GM20431 (cell line): ENCODE data around the gene HEG1.

Experiments
- in situ Hi-C: fragments of 300-500 bp; cut with MseI, MboI; formaldehyde crosslinking; loops from one replicate; pipeline ENCODE4 v1.15.0; 2020; ENCODE audit warnings: low sequenced_read_pairs; ENCODE audit not compliant: unreplicated experiment

The HEG1 gene

DNA sequence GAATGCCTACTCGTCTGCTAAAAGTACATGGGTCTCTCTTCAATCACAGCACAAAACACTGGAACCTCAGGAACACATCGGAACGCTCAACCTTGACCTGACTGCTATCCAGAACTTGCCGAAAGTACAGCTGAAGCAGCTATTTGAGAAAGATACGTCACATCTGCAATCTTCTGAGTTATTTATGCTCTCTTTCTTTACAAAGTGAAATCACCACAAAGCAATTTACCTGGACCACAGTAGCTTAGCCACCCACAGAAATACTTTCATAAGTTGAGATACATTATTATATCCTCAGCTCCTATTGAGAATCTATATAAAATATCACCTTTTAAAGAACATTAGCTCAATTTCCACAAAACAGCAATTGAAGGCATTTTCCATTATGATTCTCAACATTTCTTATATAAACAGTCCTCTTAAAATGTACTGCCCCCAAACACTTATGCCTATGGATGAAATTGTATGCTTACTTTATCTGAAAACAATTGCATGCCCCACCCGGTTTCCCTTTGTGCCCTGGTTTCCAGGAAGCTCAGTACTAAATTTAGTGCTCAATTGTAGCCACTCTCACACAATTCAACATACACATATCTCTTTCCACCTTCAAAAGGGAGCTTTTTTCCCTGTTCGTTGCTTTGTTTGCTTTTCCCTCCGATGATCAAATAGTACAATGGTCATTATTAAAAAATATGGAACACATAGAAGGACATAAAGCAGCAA lies 31.8 kb downstream of the HEG1 start:
- in situ Hi-C loops: no loop called here

DNA sequence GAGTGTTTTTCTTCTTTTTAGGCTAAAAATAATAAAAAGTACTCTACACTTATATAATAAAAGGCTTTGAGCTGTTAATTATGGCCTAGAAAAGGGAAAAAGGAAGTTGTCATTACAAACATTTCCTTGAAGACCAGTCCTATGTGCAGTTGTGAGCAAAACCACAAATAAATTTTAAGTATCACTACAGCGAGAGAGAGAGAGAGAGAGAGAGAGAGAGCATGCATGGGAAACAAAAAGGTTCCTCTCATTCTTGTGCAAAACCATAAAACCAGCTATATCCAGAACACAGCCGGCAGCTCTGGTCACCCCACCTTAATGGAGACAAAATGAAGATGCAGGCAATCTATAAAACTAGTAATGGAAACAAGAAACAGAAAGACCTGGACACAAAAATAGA lies 33.6 kb downstream of the HEG1 start:
- in situ Hi-C loops: no loop called here

DNA sequence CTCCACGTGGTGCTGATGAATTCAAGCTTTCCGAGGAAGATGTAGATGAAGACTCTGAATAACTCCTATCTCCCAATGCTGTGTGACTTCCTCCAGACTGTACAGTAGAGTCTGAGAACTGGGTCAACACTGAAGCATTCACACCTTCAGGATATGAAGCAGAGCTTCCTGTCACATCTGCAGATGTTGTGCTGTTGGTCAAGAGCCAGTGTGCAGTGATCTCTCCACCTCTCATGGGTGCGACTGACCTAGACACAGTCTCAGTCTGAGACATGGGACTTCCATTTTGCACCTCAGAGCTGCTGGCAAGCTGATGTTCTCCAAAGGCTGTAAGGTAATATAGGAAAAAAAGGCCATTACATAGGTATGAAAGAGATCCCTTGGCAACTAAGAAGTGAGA lies 36.5 kb downstream of the HEG1 start:
- in situ Hi-C loops: no loop called here

DNA sequence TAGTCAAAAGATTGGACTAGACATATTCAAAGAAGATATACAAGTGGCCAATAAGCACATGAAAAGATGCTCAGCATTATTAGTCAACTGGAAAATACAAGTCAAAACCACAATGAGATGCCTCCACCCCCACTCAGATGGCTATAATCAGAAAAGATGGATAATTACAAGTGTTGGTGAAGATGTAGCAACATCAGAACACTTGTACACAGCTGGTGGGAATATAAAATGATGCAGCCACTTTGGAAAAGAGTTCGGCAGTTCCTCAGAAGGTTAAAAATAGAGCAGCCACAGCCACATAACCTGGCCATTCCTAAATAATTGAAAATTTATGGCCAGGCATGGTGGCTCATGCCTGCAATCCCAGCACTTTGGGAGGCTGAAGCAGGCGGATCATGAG lies 38.4 kb downstream of the HEG1 start:
- in situ Hi-C loops: no loop called here

DNA sequence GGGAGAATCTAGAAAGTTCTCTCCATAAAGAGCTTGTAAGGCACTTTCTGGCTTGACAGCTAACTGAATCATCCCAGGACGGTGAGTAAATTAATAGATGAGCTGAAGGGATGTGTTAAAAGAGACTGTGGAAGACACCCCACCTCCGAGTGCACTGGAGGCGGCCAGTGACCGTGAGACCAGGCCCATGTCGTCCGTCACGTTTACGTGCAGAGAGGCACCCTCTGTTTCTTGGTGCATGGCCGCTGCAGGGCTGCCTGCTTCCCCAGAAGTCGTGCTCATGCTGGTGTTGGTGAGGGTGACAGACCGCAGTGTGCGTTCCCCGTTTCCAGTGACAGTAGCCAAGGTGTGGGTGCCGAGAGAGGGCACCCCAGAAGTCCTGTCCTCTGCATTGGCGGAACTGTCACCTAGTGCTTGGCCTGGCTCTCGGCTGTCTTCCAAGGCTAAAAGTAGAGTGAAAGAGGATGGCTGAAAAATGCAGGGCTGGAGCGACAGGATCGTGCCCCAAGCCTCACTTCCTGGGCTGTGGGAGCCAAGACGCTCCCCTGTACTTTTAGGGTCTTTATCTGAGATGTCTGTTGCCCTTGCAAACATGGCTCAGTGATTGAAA lies 41.1 kb downstream of the HEG1 start:
- in situ Hi-C loops: no loop called here

DNA sequence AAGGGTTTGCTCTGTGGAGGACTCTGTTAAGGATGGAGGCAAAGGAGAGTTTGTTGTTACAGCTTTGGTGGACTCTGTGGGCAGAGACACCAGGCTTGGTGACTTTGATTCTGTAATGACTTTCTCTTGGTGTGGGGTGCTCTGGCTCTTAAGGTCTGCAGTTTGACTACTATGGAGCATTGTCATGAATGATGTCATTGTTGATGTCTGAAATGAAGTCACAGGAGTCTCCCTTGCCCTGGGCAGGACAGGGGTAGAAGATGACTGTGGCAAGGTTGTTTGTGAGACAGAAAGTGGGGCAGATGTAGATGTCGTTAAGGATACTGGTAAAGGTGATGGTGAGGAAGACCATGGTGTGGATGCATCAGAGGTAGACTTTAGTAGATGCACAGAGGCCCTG lies 42.7 kb downstream of the HEG1 start:
- in situ Hi-C loops: no loop called here

DNA sequence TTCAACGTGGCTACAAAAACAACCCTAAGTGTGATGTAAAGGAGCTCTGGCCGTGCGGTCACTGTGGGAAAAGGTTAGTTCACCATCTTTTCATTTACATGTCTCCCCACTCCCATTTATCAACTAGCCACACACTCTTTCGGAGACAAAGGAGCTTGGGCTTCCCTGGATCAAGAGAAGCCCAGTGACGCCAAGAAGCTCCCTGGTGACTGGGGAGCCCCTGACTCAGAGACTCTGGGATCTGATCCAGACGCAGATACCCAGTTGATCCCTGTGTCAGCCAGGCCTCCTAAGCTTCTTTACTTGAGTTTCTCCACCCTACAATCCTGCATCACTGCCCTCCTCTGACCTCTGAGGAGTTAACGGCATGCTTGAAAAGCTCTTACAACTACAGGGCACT lies 43.9 kb downstream of the HEG1 start:
- in situ Hi-C loops: no loop called here

DNA sequence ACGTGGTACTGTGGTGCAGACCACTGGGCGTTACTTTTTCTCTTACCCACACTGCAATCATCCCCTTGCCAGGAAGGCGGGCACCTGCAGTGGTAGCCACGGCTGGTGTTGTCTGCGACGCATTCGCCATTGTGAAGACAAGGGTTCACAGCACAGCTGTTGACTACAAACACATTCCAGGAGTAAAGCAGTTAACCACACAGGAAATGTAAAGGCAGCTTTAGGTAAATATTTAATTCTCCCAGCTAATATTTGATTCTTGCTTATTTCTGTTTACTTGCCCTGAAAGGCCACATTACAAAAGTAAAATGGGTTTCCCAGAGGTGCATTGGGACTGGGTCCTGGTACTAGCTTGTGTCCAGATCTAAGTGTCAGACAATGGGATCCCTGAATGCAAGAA lies 45.4 kb downstream of the HEG1 start:
- in situ Hi-C loops: no loop called here

DNA sequence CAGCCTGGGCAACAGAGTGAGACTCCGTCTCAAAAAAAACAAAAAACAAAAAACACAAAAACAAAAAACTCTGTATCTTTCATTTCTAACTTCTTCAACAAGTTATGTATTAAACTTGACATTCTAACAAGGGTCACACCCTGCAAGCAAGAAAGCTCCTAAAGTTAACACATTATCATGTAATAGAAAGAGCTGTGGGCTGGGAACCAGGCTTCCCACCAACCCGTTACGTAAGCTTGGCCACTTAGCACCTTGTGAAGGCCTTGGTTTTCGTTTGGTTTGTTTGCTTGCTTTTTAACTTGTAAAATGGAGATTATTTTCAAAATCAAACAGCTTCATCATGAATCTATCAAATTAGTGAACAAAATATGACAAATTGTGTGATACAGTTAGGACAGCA lies 47.0 kb downstream of the HEG1 start:
- in situ Hi-C loops: loop anchor here (10.0 kb wide), 1 partner anchor 426 kb away; no protein-coding TSS in a partner anchor

DNA sequence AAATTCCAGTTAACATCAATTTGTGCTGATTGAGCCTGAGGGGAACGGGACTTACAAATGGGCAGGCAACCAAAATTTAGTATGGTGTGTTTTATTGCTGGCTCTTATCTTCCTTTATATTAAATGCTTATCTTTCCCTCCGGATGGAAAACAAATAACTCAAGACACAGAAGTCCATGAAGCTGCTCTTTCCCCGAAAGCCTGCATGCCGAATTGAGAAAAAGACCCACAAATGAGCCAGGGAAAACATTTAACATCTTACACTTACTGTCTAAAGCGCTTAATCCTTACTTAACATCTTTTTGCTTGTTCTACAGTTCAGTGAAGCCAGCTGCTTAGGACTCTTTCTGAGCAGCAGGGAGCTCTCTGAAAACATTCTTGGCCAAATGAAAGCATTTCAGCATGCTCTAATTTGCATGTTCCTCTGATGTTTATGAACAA lies 49.5 kb downstream of the HEG1 start:
- in situ Hi-C loops: loop anchor here (10.0 kb wide), 1 partner anchor 428 kb away; no protein-coding TSS in a partner anchor

DNA sequence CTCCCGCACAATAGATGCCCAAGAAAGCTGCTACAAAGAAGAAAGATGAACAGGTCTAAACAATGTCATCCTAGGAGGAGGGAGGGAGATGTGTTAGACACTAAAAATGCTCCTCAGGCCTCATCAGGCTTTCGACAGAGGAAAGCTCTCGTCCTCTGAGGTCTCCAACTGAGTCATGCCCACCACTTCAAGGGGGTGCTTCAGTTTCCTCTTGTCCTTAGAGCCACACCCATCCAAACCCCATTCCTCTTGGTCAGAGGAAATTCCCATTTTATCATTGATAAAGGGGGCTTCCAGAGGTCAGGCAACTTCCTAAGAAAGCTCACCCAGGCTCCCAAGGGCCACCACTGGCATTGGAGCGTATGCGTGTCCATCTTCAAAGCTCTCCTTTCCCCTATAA lies 50.1 kb downstream of the HEG1 start:
- in situ Hi-C loops: loop anchor here (10.0 kb wide), 1 partner anchor 429 kb away; no protein-coding TSS in a partner anchor

DNA sequence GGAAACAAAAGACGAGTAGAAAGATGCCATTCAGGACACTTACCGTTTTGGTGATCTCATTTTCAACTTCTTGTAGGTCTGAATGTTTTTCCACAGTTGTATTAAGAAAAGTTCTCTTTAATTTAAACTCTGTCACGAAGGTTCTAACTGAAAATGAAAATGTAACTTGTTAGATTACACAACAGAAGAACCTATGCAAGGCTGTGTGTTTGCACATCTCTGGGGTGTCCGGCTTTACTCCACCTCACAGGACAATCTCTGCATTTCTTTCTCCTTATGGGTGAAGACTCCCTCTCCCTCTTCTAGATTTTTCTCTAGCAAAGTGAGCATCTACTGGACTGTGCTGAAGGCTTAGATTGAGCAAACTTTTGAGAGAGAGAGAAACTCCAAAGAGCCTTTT lies 50.6 kb downstream of the HEG1 start:
- in situ Hi-C loops: loop anchor here (10.0 kb wide), 1 partner anchor 430 kb away; no protein-coding TSS in a partner anchor

DNA sequence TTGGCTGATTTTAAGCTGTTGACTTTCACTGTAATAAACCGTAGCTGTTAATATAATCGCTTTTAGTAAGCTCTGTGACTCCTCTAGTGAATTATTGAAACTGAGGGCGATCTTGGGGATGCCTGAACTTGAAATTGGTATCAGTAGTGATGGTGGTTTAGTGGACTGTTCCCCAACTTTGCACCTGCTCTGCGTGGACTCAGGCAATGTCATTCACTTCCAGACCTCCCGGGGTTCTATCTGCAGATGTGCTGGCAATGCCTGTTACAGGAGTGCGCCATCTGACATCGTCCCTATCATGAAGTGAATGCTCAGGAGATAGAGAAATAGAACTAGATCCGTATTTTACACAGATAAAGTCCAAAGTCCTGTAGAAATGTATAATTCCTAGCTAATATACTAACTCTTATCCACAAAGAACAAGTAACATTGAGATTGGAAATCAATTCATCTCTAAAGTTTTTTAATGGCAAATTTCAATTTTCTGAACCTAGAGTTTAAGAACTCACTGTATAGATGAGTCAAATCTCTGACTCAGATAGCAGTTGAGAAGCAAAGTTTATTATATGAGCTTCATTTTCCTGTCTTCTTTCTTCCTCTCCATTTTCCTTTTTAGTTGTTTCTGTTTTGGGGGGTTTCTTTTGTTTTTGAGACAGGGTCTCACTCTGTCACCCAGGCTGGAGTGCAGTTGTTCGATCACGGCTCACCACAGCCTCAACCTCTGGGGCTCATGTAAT lies 51.8 kb downstream of the HEG1 start:
- in situ Hi-C loops: loop anchor here (10.0 kb wide), 1 partner anchor 431 kb away; no protein-coding TSS in a partner anchor

DNA sequence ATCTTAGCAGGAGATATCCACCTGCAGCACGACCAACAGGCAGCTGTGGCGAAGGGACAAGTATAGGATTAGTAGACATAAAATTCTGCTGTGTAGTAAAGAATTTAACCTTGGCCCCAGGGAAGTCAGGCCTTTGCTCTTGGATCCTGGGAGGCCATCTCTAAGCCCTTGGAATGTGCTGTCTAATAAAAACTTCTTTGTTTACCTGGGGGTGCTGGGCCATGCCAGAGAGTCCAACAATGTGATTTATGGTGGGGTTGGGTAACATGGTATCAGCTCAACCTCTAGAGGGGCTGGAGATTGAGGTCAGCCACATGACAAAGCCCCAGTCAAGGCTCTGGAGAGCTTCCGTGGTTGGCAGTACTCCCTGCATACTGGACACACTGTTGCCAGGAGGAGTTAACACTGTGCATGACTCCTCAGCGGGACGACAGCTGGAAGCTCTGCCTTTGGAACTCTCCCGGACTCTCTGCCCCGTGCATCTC lies 52.4 kb downstream of the HEG1 start:
- in situ Hi-C loops: loop anchor here (10.0 kb wide), 1 partner anchor 431 kb away; no protein-coding TSS in a partner anchor

DNA sequence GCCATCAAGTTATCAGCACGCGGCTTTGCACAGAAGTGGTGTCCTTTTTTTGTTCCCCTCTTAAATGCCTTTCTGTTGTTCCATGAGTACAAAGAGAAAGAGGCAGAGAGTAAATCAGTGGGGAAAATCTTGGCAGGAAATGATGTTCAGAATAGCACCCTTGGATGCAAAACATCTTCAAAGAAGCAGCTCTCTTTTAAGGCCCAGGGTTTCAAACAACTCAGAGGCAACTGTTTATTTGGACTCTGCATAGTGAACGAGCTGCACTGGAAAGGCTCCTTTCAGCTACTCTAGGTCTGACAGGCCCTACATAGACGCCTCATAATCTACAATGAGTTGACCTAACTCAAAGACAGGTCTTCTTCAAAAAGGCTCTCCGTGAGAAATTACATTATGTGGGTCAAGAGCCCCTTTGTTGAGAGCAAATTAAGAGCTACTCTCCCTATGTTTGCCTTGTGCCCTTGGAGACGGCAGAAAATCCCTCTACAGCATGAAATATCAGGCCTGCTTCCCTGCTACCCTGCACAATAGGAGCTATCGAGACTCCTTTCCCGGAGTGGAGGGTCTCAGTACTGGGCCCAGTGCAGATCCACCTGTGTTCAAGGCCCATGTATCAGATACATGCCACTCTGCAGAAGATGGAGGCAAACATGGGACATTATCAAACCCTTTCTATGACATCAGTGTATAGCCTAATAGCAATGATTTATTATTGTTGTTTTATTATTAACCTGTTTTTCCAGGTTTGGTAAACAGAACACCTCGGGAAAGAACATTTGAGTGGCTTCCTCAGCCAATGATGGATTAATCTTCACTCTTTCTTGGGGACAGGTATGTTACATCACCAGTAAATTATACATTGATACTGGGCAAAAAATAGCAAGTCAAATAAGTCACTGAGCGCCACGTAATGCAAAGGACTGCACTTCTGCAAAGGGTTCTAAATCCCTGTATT lies 53.1 kb downstream of the HEG1 start:
- in situ Hi-C loops: loop anchor here (10.0 kb wide), 1 partner anchor 432 kb away; no protein-coding TSS in a partner anchor

DNA sequence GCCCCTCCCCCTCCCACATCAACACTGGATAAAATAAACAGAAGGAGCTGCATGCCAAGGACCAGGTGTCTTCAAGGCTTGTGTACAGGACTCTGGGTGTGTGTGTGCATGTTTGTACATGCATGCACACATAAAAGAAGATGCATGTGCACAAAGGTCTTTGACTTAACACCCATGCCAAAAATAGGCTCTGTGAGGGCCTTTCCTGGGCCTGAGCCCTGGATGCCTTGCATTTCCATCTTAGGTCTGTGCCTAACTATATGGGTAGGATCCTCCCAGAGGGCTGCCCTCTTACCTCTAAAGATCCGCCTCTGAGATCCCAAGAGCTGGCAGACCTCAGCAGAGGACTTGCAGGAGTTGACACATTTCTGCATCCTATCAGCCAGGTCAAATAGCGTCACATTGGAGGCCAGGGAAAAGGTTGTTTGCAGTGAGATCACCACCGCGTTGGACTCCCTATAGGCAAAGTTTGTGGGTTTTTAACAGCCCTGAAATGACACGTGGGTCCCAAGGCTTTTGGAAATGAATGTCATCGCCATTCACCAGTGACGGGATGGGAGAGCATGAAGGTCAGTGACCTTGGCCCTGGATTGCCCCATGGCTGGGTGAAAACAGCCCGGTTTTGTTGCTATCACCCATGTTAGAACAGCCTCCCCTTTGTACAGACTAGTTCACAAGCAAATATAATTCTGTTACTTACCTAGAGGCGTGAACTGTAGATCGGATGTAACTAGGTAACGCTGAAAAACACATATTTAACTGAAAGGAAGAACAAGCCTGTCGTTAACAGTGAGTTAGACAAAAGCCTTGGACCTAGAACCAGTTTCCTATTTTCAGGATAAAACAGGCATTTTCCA lies 54.0 kb downstream of the HEG1 start:
- in situ Hi-C loops: loop anchor here (10.0 kb wide), 1 partner anchor 433 kb away; no protein-coding TSS in a partner anchor

DNA sequence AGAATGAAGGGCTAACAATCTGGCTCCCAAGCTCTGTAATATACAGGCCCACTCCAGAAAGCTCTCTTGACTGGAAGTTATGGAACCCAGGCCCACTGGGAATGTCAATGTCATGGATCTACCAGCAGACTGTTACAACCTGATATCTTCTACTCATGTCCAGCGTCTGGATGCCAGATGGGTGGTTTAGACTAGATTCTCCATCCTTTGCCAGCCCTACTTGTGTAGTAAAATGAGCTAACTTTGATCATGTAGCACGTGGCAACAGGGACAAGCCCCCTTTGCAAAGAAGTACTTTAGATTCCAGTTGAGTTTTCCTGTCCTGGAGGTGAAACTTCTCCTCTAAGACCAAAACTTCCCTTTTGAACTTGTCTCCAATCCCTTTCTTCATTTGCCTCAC lies 55.1 kb downstream of the HEG1 start:
- in situ Hi-C loops: loop anchor here (10.0 kb wide), 1 partner anchor 434 kb away; no protein-coding TSS in a partner anchor

DNA sequence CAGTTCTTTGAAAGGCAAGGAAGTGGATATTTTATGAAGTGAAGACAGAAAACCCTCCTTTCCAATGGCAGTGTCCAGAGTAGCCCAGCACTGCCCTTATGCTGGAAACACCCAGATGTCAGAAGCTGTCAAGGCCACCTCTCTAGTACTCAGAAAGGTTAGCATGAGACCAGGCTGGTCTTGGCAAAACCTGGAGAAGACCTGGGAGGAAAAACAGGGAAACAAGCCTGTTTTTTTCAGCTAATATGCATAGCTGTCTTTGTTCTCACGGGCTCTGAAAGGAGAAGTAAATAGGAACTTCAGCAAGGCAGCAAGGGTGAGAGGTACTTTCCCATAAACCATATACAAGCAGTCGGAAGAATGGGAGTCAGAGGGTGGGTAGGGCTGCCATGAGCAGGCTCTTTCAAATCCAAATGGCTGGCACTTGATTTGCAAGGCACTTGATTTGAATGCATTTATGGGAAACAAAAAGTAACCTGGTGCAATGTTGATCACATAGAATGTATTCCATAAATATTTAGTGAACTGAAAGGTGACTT lies 55.8 kb downstream of the HEG1 start:
- in situ Hi-C loops: loop anchor here (10.0 kb wide), 1 partner anchor 435 kb away; no protein-coding TSS in a partner anchor
